HG03342 (cell line): Measurements from ENCODE around the gene KRT36.

Experiments
- ATAC-seq: cut with Tn5 transposase; IDR thresholded peaks from one replicate; pipeline ENCODE4 v1.9.1; 2021; ENCODE audit warnings: mild to moderate bottlenecking, moderate library complexity; ENCODE audit not compliant: unreplicated experiment

KRT36 gene

GRCh38 chr17:41444186-41444585 is 45.5 kb downstream of the KRT36 start:
- ATAC-seq, result no peak

- ATAC-seq, result no peak
Observed at GRCh38 chr17:41442739-41443138, 47.0 kb downstream of the KRT36 start.

GRCh38 chr17:41440531-41441033 is 49.1 kb downstream of the KRT36 start, which contains the start of gene KRT38:
Gene KRT38 (minus strand): TSS chr17:41440983. CDS start chr17:41440921, 62 bp downstream.
- no peak for ATAC-seq

- no peak for ATAC-seq
Observed at GRCh38 chr17:41439375-41439774, 50.3 kb downstream of the KRT36 start.

GRCh38 chr17:41437769-41438168 is 51.9 kb downstream of the KRT36 start:
- ATAC-seq, result no peak

GRCh38 chr17:41437254-41437653 is 52.5 kb downstream of the KRT36 start:
- no peak for ATAC-seq
